ENCODE measurements around the gene PTPRN2. TPM values are rescaled to one million over a fixed set of nuclear protein-coding genes. Genes with fewer than 3 reads are reported as not detected.

The PTPRN2 gene
- total and polyA plus RNA-seq, 2 of the 8 experiments (the other 6 are each of a cell fraction or from before 2014, with no cell fraction given) = 2.6 to 4.5 TPM

- Histone ChIP-seq H3K23me2 (ENCODE audit: low read depth, low read length) (no peaks in the 10 kb centered on the region), H3K18ac (ENCODE audit: extremely low read depth, low read length) (no peak overlapping the region), H4K5ac (ENCODE audit: insufficient read length, low read depth, low read length) (no peak overlapping the region), H3K79me1 (ENCODE audit: low read depth, low read length) (no peaks in the 10 kb centered on the region), H3K23ac (ENCODE audit: insufficient read length) (no peak overlapping the region), H4K20me1 (replicated peaks in 1 of 2; ENCODE audit: control insufficient read depth in 1 of 2, insufficient read depth in 2 of 2, low read length in 2 of 2) (no peaks in the 10 kb centered on the region), H3K9me3 (ENCODE audit: insufficient read depth in 2 of 2, low read depth in 1 of 2, low read length in 1 of 2) (peaks cover 0 to 5% of the 10 kb centered on the region in 2 experiments; a peak in 1 of 4 replicates), H3K79me2 (ENCODE audit: control insufficient read depth in 1 of 2, insufficient read depth in 2 of 2, low read length in 2 of 2) (no peaks in the 10 kb centered on the region), H2BK120ac (replicated peaks; ENCODE audit: low read depth, low read length) (no peak overlapping the region), H3K56ac (replicated peaks; ENCODE audit: insufficient read length, low read depth, low read length) (no peak overlapping the region), H4K91ac (replicated peaks; ENCODE audit: insufficient read length, low read length) (no peak overlapping the region), H3K9ac (replicated peaks in 1 of 4; ENCODE audit: extremely low read depth in 1 of 4, low read depth in 3 of 4, low read length in 3 of 4) (no peak overlapping the region), H2AK5ac (ENCODE audit: low read depth, low read length) (no peak overlapping the region), H3K36me3 (ENCODE audit: control insufficient read depth in 2 of 4, insufficient read depth in 4 of 4, low read length in 3 of 4) (no peaks in the 10 kb centered on the region), H2BK5ac (ENCODE audit: low read depth, low read length) (no peak overlapping the region), H3K27ac (ENCODE audit: low read depth, low read length) (no peak overlapping the region), H2BK15ac (ENCODE audit: low read length) (no peak overlapping the region), H4K8ac (ENCODE audit: extremely low read depth, insufficient read depth, low read length) (no peak overlapping the region), H3K4ac (replicated peaks; ENCODE audit: insufficient read length, low read depth, low read length) (no peak overlapping the region), H3K4me1 (replicated peaks in 1 of 4; ENCODE audit: control insufficient read depth in 3 of 4, insufficient read depth in 4 of 4, low read length in 3 of 4) (no peaks in the 10 kb centered on the region; a peak in 1 of 7 replicates), H3K4me3 (ENCODE audit: extremely low read depth in 1 of 4, insufficient read depth in 2 of 4, low read depth in 3 of 4, low read length in 4 of 4) (no peak overlapping the region), H2BK20ac (ENCODE audit: low read length) (no peak overlapping the region), H3K4me2 (ENCODE audit: insufficient read depth in 1 of 2, low read depth in 2 of 2, low read length in 2 of 2) (no peak overlapping the region), H2AFZ (ENCODE audit: low read length) (no peak overlapping the region), H2BK12ac (ENCODE audit: low read depth, low read length) (no peak overlapping the region), H3K27me3 (replicated peaks in 1 of 4; ENCODE audit: control insufficient read depth in 3 of 4, extremely low read depth in 1 of 4, insufficient read depth in 3 of 4, low read length in 3 of 4) (peaks cover 0 to 2% (median under 1%) of the 10 kb centered on the region in 4 experiments; a peak in 3 of 7 replicates), H3K14ac (ENCODE audit: insufficient read length) (no peak overlapping the region)
- FAIRE-seq = no peak
- ChIA-PET POLR2A (ENCODE audit: partially characterized antibody) (no interaction called here), CTCF (ENCODE audit: partially characterized antibody) (interaction anchor here (0.6 to 1.3 kb wide), 3 partner anchors 16 to 246 kb away, joined by 3 read pairs; no protein-coding TSS in a partner anchor)
- 93% methylated on average over 31 of the region's 31 CpGs; no CpG with 5 or more reads in 1 of the 2 experiments for WGBS, 2 experiments (ENCODE audit: extremely low coverage in 1 of 2, insufficient coverage in 1 of 2, insufficient read length in 1 of 2, insufficient replicate concordance in 2 of 2, low coverage in 1 of 2, low lambda C conversion rate in 2 of 2, missing lambda C conversion rate in 1 of 2)
- DNase-seq (ENCODE audit: low read depth in 1 of 2, low spot score in 2 of 2) = no peak
- no peak for TF ChIP-seq BCL11A (IDR thresholded peaks at IDR 0.05; ENCODE audit: low read depth in 2 of 2, low read length in 2 of 2)
- TF ChIP-seq YY1 (IDR thresholded peaks at IDR 0.05; ENCODE audit: low read depth, low read length) = no peak
- TF ChIP-seq ASH2L (IDR thresholded peaks at IDR 0.05; ENCODE audit: low read length) = no peak
- no peak for TF ChIP-seq GABPA (IDR thresholded peaks at IDR 0.05; ENCODE audit: borderline replicate concordance, insufficient read depth, low read length)
- no peak for TF ChIP-seq RFX5 (IDR thresholded peaks at IDR 0.05; ENCODE audit: borderline replicate concordance, low read depth, low read length)
- no peak for TF ChIP-seq NANOG (IDR thresholded peaks at IDR 0.05; ENCODE audit: insufficient read depth, low read depth, low read length, poor library complexity, severe bottlenecking)
- TF ChIP-seq ATF2 (IDR thresholded peaks at IDR 0.05; ENCODE audit: low read length) = no peak
- TF ChIP-seq NRF1 (IDR thresholded peaks at IDR 0.05; ENCODE audit: low read depth, low read length) = no peak
- TF ChIP-seq RAD21 (IDR thresholded peaks at IDR 0.05 in 1 of 2, conservative IDR thresholded peaks at IDR 0.05 in 1 of 2; ENCODE audit: low read depth in 2 of 2, low read length in 2 of 2) = no peak
- TF ChIP-seq SIRT6 (IDR thresholded peaks at IDR 0.05; ENCODE audit: low read length) = no peak
Observed at GRCh38 chr7:157717211-157718174, 870.1 kb downstream of the PTPRN2 start.

All from H1 (cell line).